ENCODE data around the gene MTARC1.

- no peak for TF ChIP-seq EZH2 (IDR thresholded peaks at IDR 0.05; ENCODE audit: low read length)
- TF ChIP-seq CTCF (optimal IDR thresholded peaks at IDR 0.05 in 1 of 3, IDR thresholded peaks at IDR 0.05 in 1 of 3, conservative IDR thresholded peaks at IDR 0.05 in 1 of 3; ENCODE audit: extremely low read depth in 1 of 3, insufficient read depth in 2 of 3, low read length in 3 of 3): no peak
Observed at GRCh38 chr1:220770245-220770913, 16.3 kb upstream of the MTARC1 start.

Measured in keratinocyte (primary cell).